NCI-H187 treated with DMSO at 0.1 percent for 48 hours (cell line): ENCODE measurements around the gene RPS6KL1.
"Not testable (repeated sequence)": the region's sequence is repeated elsewhere in the genome, so short reads cannot be mapped to it uniquely, and the experiment has no call there.

Experiments
- DNase-seq: peaks from one replicate; lab custom pipeline; 2025; lab: John Stamatoyannopoulos, UW

RPS6KL1 gene

GRCh38 chr14:74934476-74935359, 11.7 kb upstream of the RPS6KL1 start:
- DNase-seq: no peak

- no peak for DNase-seq
These were observed 11.0 kb upstream of the RPS6KL1 start for GRCh38 chr14:74934041-74934440.

- not testable (repeated sequence) for DNase-seq
These were observed 9.9 kb upstream of the RPS6KL1 start for GRCh38 chr14:74932936-74933335.

GRCh38 chr14:74932401-74932901, 9.4 kb upstream of the RPS6KL1 start:
- DNase-seq: no peak

GRCh38 chr14:74931744-74932143, 8.7 kb upstream of the RPS6KL1 start:
- not testable (repeated sequence) for DNase-seq

- DNase-seq: no peak
These were observed 6.2 kb upstream of the RPS6KL1 start for GRCh38 chr14:74929242-74929641.

GRCh38 chr14:74927225-74927624, 4.2 kb upstream of the RPS6KL1 start:
- no peak for DNase-seq

- DNase-seq: no peak
These were observed 1.0 kb upstream of the RPS6KL1 start for GRCh38 chr14:74924061-74924460.

GRCh38 chr14:74921987-74922751, 891 bp downstream of the RPS6KL1 start:
- DNase-seq: no peak

GRCh38 chr14:74921053-74921620, 1.9 kb downstream of the RPS6KL1 start:
- no peak for DNase-seq

GRCh38 chr14:74920281-74920680, 2.8 kb downstream of the RPS6KL1 start:
- no peak for DNase-seq

GRCh38 chr14:74919421-74920165, 3.5 kb downstream of the RPS6KL1 start:
- DNase-seq: no peak

GRCh38 chr14:74918380-74918779, 4.7 kb downstream of the RPS6KL1 start:
- no peak for DNase-seq

GRCh38 chr14:74917646-74918081, 5.4 kb downstream of the RPS6KL1 start:
- DNase-seq: no peak

GRCh38 chr14:74917178-74917543, 5.9 kb downstream of the RPS6KL1 start:
- no peak for DNase-seq

- no peak for DNase-seq
These were observed 7.2 kb downstream of the RPS6KL1 start for GRCh38 chr14:74915826-74916225.

- DNase-seq: no peak
These were observed 7.6 kb downstream of the RPS6KL1 start for GRCh38 chr14:74915426-74915825.

GRCh38 chr14:74913986-74914573, 9.0 kb downstream of the RPS6KL1 start:
- DNase-seq: no peak

GRCh38 chr14:74913393-74913910, 9.6 kb downstream of the RPS6KL1 start:
- DNase-seq: no peak

- DNase-seq: no peak
These were observed 10.3 kb downstream of the RPS6KL1 start for GRCh38 chr14:74912801-74913200.

- no peak for DNase-seq
These were observed 10.9 kb downstream of the RPS6KL1 start for GRCh38 chr14:74912111-74912510.
